Endothelial cell of coronary artery (primary cell): Measurements from ENCODE around the gene HBQ1. TPM values are rescaled to one million over a fixed set of nuclear protein-coding genes. Genes with fewer than 3 reads are reported as not detected.

Experiments used
- total RNA-seq: library from RNA; depleted of rRNA; stranded (reverse); fragments of >200 nt; gene quantifications from 2 replicates; pipeline ENCODE4 v1.2.3, GENCODE V29; 2014

The HBQ1 gene
- 0.38 and 1.1 TPM in 2 replicates for total RNA-seq

DNA sequence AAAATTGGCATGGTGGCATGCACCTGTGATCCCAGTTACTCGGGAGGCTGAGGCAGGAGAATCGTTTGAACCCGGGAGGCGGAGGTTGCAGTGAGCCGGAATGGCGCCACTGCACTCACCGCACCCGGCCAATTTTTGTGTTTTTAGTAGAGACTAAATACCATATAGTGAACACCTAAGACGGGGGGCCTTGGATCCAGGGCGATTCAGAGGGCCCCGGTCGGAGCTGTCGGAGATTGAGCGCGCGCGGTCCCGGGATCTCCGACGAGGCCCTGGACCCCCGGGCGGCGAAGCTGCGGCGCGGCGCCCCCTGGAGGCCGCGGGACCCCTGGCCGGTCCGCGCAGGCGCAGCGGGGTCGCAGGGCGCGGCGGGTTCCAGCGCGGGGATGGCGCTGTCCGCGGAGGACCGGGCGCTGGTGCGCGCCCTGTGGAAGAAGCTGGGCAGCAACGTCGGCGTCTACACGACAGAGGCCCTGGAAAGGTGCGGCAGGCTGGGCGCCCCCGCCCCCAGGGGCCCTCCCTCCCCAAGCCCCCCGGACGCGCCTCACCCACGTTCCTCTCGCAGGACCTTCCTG lies at the start of gene HBQ1:
TSS of gene HBQ1 (plus strand) at position 359 of the 575 bp plus-strand sequence. CDS start at position 387, 28 bp downstream.

DNA sequence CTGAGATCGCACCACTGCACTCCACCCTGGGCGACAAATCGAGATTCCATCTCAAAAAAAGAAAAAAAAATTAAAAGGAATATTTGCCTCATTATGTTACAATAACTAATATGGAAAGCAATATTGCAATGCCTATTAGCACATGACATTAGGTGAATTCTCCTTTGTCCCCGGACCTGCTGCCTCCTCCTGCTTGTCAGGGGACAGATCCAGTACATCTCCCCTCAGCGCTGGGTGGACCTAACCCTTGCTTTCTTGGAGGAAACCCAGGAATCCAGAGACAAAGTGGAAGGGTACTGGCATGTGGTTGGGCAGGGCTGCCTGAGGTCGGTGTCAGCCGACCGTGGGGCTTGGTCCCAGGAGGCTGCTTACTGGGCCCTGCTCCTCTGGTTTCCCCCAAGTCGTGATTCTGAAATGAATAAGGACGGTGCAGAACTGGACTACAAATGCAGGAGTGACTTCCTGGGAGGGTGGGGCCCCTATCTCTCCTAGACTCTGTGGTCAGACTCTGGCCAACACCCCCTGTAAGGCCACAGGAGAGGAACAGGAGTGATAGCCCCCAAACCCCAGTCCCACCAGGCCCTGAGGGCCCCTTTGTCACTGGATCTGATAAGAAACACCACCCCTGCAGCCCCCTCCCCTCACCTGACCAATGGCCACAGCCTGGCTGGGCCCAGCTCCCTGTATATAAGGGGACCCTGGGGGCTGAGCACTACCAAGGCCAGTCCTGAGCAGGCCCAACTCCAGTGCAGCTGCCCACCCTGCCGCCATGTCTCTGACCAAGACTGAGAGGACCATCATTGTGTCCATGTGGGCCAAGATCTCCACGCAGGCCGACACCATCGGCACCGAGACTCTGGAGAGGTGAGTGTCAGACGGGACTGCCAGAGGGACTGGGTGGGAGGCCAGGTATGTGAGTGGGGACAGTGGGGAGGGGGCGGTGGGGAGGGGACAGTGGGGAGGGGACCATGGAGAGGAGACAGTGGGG lies 27.8 kb upstream of the HBQ1 start, which contains the start of gene HBZ:
TSS of gene HBZ (plus strand) at position 504 of the 988 bp plus-strand sequence. CDS start at position 770, 266 bp downstream.

DNA sequence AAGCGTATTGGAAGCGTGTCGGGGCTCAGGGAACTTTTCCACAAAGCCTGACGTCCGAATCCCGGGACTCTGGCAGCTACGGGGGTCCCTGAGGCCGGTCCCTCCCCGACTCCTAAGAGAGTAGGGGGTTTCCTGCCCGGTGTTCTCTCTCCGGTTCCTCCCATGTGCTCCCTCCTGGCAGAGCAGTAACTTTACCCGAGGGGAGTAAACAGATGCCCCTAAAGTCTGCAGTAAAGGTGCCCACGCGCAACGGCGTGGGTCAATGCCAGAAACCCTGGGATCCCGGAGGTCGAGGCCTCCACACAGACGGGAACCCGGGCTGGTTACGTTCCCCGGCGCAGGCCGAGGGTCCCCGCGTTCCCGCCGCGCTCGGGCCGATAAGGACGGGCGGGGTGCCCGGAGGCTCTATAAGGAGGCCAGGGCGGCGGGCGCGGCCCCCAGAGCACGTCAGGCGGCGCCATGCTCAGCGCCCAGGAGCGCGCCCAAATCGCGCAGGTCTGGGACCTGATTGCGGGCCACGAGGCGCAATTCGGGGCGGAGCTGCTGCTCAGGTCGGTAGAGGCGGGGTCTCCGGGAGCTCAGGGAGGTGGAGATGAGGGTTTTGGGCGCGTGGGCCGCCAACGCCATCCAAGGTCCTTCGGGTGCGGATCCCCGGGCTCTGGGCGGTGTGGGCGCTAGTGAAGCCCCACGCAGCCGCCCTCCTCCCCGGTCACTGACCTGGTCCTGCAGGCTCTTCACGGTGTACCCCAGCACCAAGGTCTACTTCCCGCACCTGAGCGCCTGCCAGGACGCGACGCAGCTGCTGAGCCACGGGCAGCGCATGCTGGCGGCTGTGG lies 14.5 kb upstream of the HBQ1 start, which contains the start of gene HBM:
TSS of gene HBM (plus strand) at position 440 of the 836 bp plus-strand sequence. CDS start at position 460, 20 bp downstream.

DNA sequence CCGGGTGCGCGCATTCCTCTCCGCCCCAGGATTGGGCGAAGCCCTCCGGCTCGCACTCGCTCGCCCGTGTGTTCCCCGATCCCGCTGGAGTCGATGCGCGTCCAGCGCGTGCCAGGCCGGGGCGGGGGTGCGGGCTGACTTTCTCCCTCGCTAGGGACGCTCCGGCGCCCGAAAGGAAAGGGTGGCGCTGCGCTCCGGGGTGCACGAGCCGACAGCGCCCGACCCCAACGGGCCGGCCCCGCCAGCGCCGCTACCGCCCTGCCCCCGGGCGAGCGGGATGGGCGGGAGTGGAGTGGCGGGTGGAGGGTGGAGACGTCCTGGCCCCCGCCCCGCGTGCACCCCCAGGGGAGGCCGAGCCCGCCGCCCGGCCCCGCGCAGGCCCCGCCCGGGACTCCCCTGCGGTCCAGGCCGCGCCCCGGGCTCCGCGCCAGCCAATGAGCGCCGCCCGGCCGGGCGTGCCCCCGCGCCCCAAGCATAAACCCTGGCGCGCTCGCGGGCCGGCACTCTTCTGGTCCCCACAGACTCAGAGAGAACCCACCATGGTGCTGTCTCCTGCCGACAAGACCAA lies 7.8 kb upstream of the HBQ1 start, which contains the start of gene HBA2:
TSS of gene HBA2 (plus strand) at position 503 of the 568 bp plus-strand sequence. CDS start at position 540, 37 bp downstream.

DNA sequence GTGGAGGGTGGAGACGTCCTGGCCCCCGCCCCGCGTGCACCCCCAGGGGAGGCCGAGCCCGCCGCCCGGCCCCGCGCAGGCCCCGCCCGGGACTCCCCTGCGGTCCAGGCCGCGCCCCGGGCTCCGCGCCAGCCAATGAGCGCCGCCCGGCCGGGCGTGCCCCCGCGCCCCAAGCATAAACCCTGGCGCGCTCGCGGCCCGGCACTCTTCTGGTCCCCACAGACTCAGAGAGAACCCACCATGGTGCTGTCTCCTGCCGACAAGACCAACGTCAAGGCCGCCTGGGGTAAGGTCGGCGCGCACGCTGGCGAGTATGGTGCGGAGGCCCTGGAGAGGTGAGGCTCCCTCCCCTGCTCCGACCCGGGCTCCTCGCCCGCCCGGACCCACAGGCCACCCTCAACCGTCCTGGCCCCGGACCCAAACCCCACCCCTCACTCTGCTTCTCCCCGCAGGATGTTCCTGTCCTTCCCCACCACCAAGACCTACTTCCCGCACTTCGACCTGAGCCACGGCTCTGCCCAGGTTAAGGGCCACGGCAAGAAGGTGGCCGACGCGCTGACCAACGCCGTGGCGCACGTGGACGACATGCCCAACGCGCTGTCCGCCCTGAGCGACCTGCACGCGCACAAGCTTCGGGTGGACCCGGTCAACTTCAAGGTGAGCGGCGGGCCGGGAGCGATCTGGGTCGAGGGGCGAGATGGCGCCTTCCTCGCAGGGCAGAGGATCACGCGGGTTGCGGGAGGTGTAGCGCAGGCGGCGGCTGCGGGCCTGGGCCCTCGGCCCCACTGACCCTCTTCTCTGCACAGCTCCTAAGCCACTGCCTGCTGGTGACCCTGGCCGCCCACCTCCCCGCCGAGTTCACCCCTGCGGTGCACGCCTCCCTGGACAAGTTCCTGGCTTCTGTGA lies 3.5 kb upstream of the HBQ1 start, which contains the start of gene HBA1:
TSS of gene HBA1 (plus strand) at position 204 of the 906 bp plus-strand sequence. CDS start at position 241, 37 bp downstream.

DNA sequence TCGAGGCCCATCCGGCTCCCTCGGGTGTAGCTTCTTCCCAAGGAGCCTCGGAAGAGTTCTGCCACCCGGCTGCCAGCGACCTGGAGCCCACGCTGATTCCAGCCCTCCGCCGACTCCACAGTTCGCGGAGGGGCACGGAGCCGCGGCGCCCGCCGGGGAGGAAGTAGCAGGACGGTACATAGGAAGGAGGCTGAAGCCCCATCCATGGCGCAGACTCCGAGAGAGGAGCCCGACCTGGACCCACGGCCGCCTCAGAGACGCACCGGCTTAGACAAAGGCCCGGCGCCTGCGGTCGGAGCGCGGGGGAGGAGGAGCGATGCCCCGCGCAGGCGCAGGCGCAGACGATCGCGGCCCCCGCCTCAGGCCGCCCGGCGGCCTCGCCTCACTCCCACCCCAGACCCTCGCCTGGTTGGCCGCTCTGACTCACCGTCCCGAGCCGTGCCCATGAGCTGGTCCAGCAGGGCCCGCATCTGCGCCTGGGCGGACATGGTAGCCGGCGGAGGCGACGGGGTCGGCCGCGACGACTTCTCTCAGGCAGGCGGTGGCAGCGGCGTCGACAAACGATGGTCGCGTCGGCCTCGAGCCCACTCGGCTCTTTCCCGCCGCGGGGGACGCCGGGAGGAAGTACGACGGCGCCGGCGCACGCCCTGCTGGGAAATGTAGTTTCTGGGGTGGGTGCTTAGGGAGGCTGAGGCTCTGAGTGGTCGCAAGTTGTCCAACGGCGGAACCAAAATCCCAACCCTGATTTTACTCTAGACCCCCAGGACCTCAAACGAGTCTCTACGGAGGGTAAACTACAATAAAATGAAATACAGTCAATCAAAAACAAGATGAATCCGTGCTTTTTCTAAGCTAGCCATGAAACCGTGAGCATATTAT lies 48.8 kb downstream of the HBQ1 start, which contains the start of gene LUC7L:
TSS of gene LUC7L (minus strand) at position 598 of the 879 bp plus-strand sequence. CDS start at position 488, 110 bp downstream.

Other genes with a start within 250 kb of the HBQ1 start
- 7.0 and 10.3 TPM in 2 replicates for gene POLR3K, start 126.9 kb upstream of the HBQ1 start, total RNA-seq
- 21.6 and 45.2 TPM in 2 replicates for gene SNRNP25, start 126.6 kb upstream of the HBQ1 start, total RNA-seq
- 20.6 and 36.4 TPM in 2 replicates for gene RHBDF1, start 107.8 kb upstream of the HBQ1 start, total RNA-seq
- 138 and 165 TPM in 2 replicates for gene MPG, start 102.2 kb upstream of the HBQ1 start, total RNA-seq
- 5.5 and 7.8 TPM in 2 replicates for gene NPRL3, start 41.8 kb upstream of the HBQ1 start, total RNA-seq
- gene HBZ, start 27.8 kb upstream of the HBQ1 start, total RNA-seq, result not detected in 2 replicates
- gene HBM, start 14.5 kb upstream of the HBQ1 start, total RNA-seq, result not detected in 2 replicates
- not detected in 2 replicates for gene HBA2, start 7.6 kb upstream of the HBQ1 start, total RNA-seq
- not detected in 2 replicates for gene HBA1, start 3.8 kb upstream of the HBQ1 start, total RNA-seq
- 37.3 and 42.9 TPM in 2 replicates for gene LUC7L, start 49.0 kb downstream of the HBQ1 start, total RNA-seq
- 28.8 and 53.4 TPM in 2 replicates for gene FAM234A, start 54.4 kb downstream of the HBQ1 start, total RNA-seq
- 1.6 and 1.9 TPM in 2 replicates for gene RGS11, start 95.5 kb downstream of the HBQ1 start, total RNA-seq
- 3.5 and 7.3 TPM in 2 replicates for gene ARHGDIG, start 100.1 kb downstream of the HBQ1 start, total RNA-seq
- gene PDIA2, start 102.7 kb downstream of the HBQ1 start, total RNA-seq, result 0.09 and 0.28 TPM in 2 replicates
- gene AXIN1, start 172.3 kb downstream of the HBQ1 start, total RNA-seq, result 17.5 and 25.8 TPM in 2 replicates
- 85.7 and 112 TPM in 2 replicates for gene MRPL28, start 190.1 kb downstream of the HBQ1 start, total RNA-seq
- 96.7 and 101 TPM in 2 replicates for gene PGAP6, start 201.5 kb downstream of the HBQ1 start, total RNA-seq
- gene NME4, start 216.7 kb downstream of the HBQ1 start, total RNA-seq, result 73.7 and 84.4 TPM in 2 replicates
- 8.1 and 8.8 TPM in 2 replicates for gene DECR2, start 221.4 kb downstream of the HBQ1 start, total RNA-seq
- gene RAB11FIP3, start 245.2 kb downstream of the HBQ1 start, total RNA-seq, result 24.6 and 32.8 TPM in 2 replicates